Mucosa of descending colon (tissue), 3 donors: ENCODE results near the gene EMX1. TPM values are rescaled to one million over a fixed set of nuclear protein-coding genes. Genes with fewer than 3 reads are reported as not detected.

Source experiments
- ATAC-seq: fragments of 200-7000 bp; cut with Tn5 transposase; one replicate; pipeline ENCODE4 v1.9.1; 2020; ENCODE audit warnings: mild to moderate bottlenecking, moderate library complexity
- DNase-seq, 3 donors: peaks; one replicate each; pipeline ENCODE4 v3.0.0-alpha.2; 2020
- H3K36me3 ChIP-seq: fragments of 200-600 bp; one replicate; pipeline ENCODE4 v1.8.0; 2021; ENCODE audit warnings: low read depth, mild to moderate bottlenecking
- H3K4me1 ChIP-seq: fragments of 200-600 bp; one replicate; pipeline ENCODE4 v1.8.0; 2021; ENCODE audit warnings: low read depth, mild to moderate bottlenecking
- H3K4me3 ChIP-seq: fragments of 200-600 bp; one replicate; pipeline ENCODE4 v1.8.0; 2021; ENCODE audit warnings: mild to moderate bottlenecking
- H3K9me3 ChIP-seq: fragments of 200-600 bp; one replicate; pipeline ENCODE4 v1.8.0; 2021; ENCODE audit warnings: mild to moderate bottlenecking
- CTCF ChIP-seq: fragments of 200-600 bp; IDR thresholded peaks from one replicate; pipeline ENCODE4 v1.8.0; 2022; ENCODE audit warnings: antibody characterized with exemption, mild to moderate bottlenecking
- intact Hi-C, 2 donors: fragments of 100-400 bp; cut with DNase I in 1 of 2; cut with micrococcal nuclease in 1 of 2; formaldehyde crosslinking; loops; one replicate each; pipeline versions ENCODE4 v1.11.0 to v1.11.1; 2022; cut with DNase I, micrococcal nuclease
- total RNA-seq, 3 donors: library from RNA; stranded (reverse); fragmentation: NEBNext Ultra II Directional in 2 of 3; extraction: Animal tissue kit (Norgen Biotek cat#: 25700) in 2 of 3; gene quantifications; one replicate each; pipeline versions ENCODE4 v1.2.1 to v1.2.4, GENCODE V29; 2021 to 2023
- donor health status: DM: no; HTN: no; CAD: no; lungs with moderate emphysema.
- donor health status: DM: no; HTN: no; CAD: no.
- donor health status: DM: no; HTN: yes; CAD: no.

Gene EMX1
- total RNA-seq, 3 donors from 2014 or later = 0.96 to 3.6 (median 1.6) TPM

- TF ChIP-seq CTCF = no peak
- DNase-seq = peak in 1 of 3 donors; percentile 7
- intact Hi-C loops = no loop called here
Measured at GRCh38 chr2:72940361-72940760, 23.0 kb downstream of the EMX1 start.

GRCh38 chr2:72940786-72941185 is 23.5 kb downstream of the EMX1 start:
- DNase-seq (peak in 1 of 3 donors; percentile 7), ATAC-seq (no peak)
- no peak for TF ChIP-seq CTCF
- no peak overlapping the region for H3K4me3 ChIP-seq
- H3K4me1 ChIP-seq = no peaks in the 10 kb centered on the region
- intact Hi-C loops = no loop called here
- no peaks in the 10 kb centered on the region for H3K36me3 ChIP-seq
- H3K9me3 ChIP-seq = no peaks in the 10 kb centered on the region

More at GRCh38 chr2:72940361-72940760, 23.0 kb downstream of the EMX1 start:
- Histone ChIP-seq H3K4me1 (no peaks in the 10 kb centered on the region), H3K4me3 (no peak overlapping the region), H3K36me3 (no peaks in the 10 kb centered on the region), H3K9me3 (no peaks in the 10 kb centered on the region)
- no peak for ATAC-seq

GRCh38 chr2:72942293-72942692 is 25.0 kb downstream of the EMX1 start:
- ATAC-seq (no peak), DNase-seq (peak in 1 of 3 donors; percentile 33)
- TF ChIP-seq CTCF = no peak
- Histone ChIP-seq H3K4me1 (no peaks in the 10 kb centered on the region), H3K9me3 (no peaks in the 10 kb centered on the region), H3K4me3 (no peak overlapping the region), H3K36me3 (no peaks in the 10 kb centered on the region)
- intact Hi-C loops = no loop called here

DNA sequence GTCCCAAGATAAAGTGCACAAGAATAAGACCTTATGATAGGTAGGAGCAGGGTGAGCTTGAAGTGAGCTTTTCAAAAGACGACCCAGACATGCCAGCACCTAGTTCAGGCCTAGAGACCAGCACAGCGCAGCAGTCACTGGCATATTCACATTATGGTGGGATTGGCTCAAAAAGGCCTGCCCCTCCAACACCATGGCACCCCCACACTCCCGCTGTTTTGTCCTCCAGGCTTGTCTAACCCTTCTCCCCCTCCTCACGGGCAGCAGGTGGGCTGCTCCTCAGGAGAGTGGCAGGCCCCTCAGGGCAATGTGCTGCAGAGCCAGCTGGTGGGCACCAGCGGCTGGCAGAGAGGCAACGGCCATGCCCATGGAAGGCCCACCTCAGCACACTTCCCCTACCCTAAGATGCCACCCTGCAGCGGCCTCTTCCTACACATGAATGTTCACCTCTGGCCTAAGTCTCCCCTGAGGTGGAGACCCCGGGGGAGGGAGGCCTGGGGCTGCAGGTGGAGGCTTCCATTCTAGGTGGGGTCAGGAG is 25.6 kb downstream of the EMX1 start:
- DNase-seq (peak in 1 of 3 donors; percentile 18), ATAC-seq (no peak)
- Histone ChIP-seq H3K4me3 (no peak overlapping the region), H3K9me3 (no peaks in the 10 kb centered on the region), H3K4me1 (no peaks in the 10 kb centered on the region), H3K36me3 (no peaks in the 10 kb centered on the region)
- no peak for TF ChIP-seq CTCF
- intact Hi-C loops = no loop called here

DNA sequence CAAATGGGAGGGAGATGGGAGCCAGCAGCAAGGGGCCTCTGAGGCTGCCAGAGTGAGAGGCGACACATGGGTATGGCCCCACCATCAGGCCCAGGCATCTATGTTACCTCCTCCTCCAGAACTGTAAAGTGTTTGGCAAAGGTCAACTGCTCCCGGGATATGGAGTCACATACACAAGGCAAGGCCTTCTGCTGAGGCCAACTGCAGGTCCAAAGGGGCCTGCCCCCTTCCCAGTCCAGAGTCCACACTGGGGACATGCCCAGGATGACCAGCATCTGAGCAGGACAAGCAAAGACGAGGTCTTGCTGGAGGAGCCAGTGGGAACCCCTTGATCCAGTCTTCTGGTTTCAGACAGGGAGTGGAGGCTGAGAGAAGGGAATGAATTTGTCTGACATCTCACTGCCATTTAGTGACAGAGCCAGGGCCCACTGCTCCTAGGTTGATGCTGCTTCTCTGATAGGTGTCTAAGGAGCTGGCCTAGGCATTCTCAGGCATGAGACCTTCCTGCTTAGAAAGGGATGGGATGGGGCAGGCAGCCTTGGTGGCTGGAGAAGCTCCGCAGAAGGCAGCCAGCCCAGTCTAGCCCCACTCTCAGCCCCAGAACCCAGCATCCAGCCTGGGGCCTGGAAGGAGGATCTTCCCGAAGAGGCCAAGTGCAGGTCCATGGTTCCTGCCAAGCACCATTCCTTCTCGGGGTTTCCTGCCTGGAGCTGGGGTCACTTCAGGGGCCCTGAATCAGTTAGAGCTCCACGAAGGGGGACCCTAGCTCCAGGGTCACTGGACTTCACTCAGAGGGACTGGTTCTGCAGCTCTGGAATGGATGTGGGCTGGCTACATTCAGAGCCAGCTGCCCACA is 26.4 kb downstream of the EMX1 start:
- intact Hi-C loops = no loop called here
- peak in 1 of 3 donors; percentile 30 for DNase-seq
- Histone ChIP-seq H3K4me3 (no peak overlapping the region), H3K36me3 (no peaks in the 10 kb centered on the region), H3K9me3 (no peaks in the 10 kb centered on the region), H3K4me1 (no peaks in the 10 kb centered on the region)
- TF ChIP-seq CTCF = no peak
- no peak for ATAC-seq
